ENCODE data around the gene SLCO3A1. TPM values are rescaled to one million over a fixed set of nuclear protein-coding genes. Genes with fewer than 3 reads are reported as not detected.
A peak's percentile ranks its signal among the peaks of the same experiment; 100 is the strongest.

The SLCO3A1 gene
- total and polyA plus RNA-seq, 2 of the 8 experiments (the other 6 are each of a cell fraction or from before 2014, with no cell fraction given), result 15.1 to 20.4 TPM

DNA sequence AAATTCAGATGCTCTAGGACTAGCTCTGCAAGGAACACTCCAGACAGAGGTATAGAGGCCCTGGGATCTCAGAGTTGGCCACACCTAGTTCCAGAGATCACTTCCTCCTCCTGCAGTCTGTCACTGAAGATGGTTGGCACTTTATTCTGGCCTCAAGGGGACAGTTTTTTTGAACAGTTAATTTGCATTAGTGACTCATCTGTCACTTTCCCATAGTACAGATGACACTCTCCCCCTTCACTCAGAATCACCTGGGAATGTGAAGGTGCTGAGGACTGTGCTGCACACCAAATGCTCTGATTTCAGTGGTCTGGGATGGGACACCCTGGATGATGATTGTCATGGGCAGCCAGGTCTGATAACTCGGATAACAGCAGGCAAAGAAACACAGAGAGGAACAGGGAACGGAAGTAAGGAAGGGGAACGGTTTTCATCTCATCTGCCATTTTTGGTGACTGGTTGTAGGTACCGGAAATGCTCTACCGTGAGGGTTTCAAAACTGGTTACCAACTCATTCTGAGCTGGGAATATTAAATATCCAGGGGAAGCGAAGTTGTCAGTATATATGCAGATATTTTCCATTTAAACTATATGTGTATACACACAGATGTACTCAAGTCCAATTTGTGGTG, 307.6 kb downstream of the SLCO3A1 start:
- Histone ChIP-seq H3K4me2 (ENCODE audit: insufficient read depth in 1 of 2, low read depth in 2 of 2, low read length in 2 of 2) (peak overlapping the region; percentile 54 to 70), H3K79me2 (ENCODE audit: control insufficient read depth in 1 of 2, insufficient read depth in 2 of 2, low read length in 2 of 2) (no peaks in the 10 kb centered on the region), H4K5ac (ENCODE audit: insufficient read length, low read depth, low read length) (peak overlapping the region; percentile 47), H3K14ac (ENCODE audit: insufficient read length) (no peak overlapping the region), H3K36me3 (ENCODE audit: control insufficient read depth in 2 of 4, insufficient read depth in 4 of 4, low read length in 3 of 4) (no peaks in the 10 kb centered on the region), H4K20me1 (replicated peaks in 1 of 2; ENCODE audit: control insufficient read depth in 1 of 2, insufficient read depth in 2 of 2, low read length in 2 of 2) (no peaks in the 10 kb centered on the region), H3K4me1 (replicated peaks in 1 of 4; ENCODE audit: control insufficient read depth in 3 of 4, insufficient read depth in 4 of 4, low read length in 3 of 4) (peaks cover 22 to 45% (median 40%) of the 10 kb centered on the region in 4 experiments), H2BK15ac (ENCODE audit: low read length) (peak overlapping the region; percentile 99; the same call in 1 of the 2 replicates), H3K4me3 (ENCODE audit: extremely low read depth in 1 of 4, insufficient read depth in 2 of 4, low read depth in 3 of 4, low read length in 4 of 4) (peak overlapping the region in 1 of 4 experiments; percentile 31; a peak in 1 of 8 replicates), H3K79me1 (ENCODE audit: low read depth, low read length) (no peaks in the 10 kb centered on the region), H2BK120ac (replicated peaks; ENCODE audit: low read depth, low read length) (peak overlapping the region; percentile 41), H3K4ac (replicated peaks; ENCODE audit: insufficient read length, low read depth, low read length) (peak overlapping the region; percentile 27), H3K27me3 (replicated peaks in 1 of 4; ENCODE audit: control insufficient read depth in 3 of 4, extremely low read depth in 1 of 4, insufficient read depth in 3 of 4, low read length in 3 of 4) (no peaks in the 10 kb centered on the region), H3K56ac (replicated peaks; ENCODE audit: insufficient read length, low read depth, low read length) (no peak overlapping the region), H2BK5ac (ENCODE audit: low read depth, low read length) (peak overlapping the region; percentile 90), H2BK20ac (ENCODE audit: low read length) (peak overlapping the region; percentile 3), H2AFZ (ENCODE audit: low read length) (no peak overlapping the region), H3K9ac (replicated peaks in 1 of 4; ENCODE audit: extremely low read depth in 1 of 4, low read depth in 3 of 4, low read length in 3 of 4) (no peak overlapping the region), H3K23ac (ENCODE audit: insufficient read length) (no peak overlapping the region), H2AK5ac (ENCODE audit: low read depth, low read length) (peak overlapping the region; percentile 69), H2BK12ac (ENCODE audit: low read depth, low read length) (peak overlapping the region; percentile 96), H3K27ac (ENCODE audit: low read depth, low read length) (peak overlapping the region; percentile 76), H4K91ac (replicated peaks; ENCODE audit: insufficient read length, low read length) (peak overlapping the region; percentile 71), H3K9me3 (ENCODE audit: insufficient read depth in 2 of 2, low read depth in 1 of 2, low read length in 1 of 2) (no peaks in the 10 kb centered on the region), H3K23me2 (ENCODE audit: low read depth, low read length) (no peaks in the 10 kb centered on the region; the same call in 1 of the 2 replicates), H3K18ac (ENCODE audit: extremely low read depth, low read length) (peak overlapping the region; percentile 91; the same call in 1 of the 2 replicates), H4K8ac (ENCODE audit: extremely low read depth, insufficient read depth, low read length) (no peak overlapping the region)
- ChIA-PET POLR2A (ENCODE audit: partially characterized antibody) (interaction anchor here (1.0 to 1.6 kb wide), 3 partner anchors 8 to 43 kb away, joined by 4 to 8 read pairs (median 5); no protein-coding TSS in a partner anchor), CTCF (ENCODE audit: partially characterized antibody) (interaction anchor here (0.6 to 1.5 kb wide), 6 partner anchors 12 to 116 kb away, joined by 3 to 5 read pairs (median 4); no protein-coding TSS in a partner anchor)
- DNase-seq (ENCODE audit: low read depth in 1 of 2, low spot score in 2 of 2), result no peak
- no peak for FAIRE-seq
- 87% methylated on average over 6 of the region's 6 CpGs; no CpG with 5 or more reads in 1 of the 2 experiments for WGBS, 2 experiments (ENCODE audit: extremely low coverage in 1 of 2, insufficient coverage in 1 of 2, insufficient read length in 1 of 2, insufficient replicate concordance in 2 of 2, low coverage in 1 of 2, low lambda C conversion rate in 2 of 2, missing lambda C conversion rate in 1 of 2)
- no peak for TF ChIP-seq MAFK (IDR thresholded peaks at IDR 0.05; ENCODE audit: low read depth, low read length)
- no peak for TF ChIP-seq JUN (IDR thresholded peaks at IDR 0.05; ENCODE audit: low read depth, low read length)
- TF ChIP-seq ATF3 (IDR thresholded peaks at IDR 0.05; ENCODE audit: insufficient read depth, low read depth, low read length), result no peak
- TF ChIP-seq SP1 (IDR thresholded peaks at IDR 0.05; ENCODE audit: low read depth, low read length), result no peak
